CD4-positive, alpha-beta T cell treated with Interleukin-21 for 1 hour (primary cell): Measurements from ENCODE around the gene MCUB.
"Not testable (repeated sequence)": the region's sequence is repeated elsewhere in the genome, so short reads cannot be mapped to it uniquely, and the experiment has no call there.

Experiments used
- DNase-seq: peaks from one replicate; pipeline ENCODE4 v3.0.0-alpha.2; 2020

MCUB gene

GRCh38 chr4:109588176-109588575, 28.1 kb downstream of the MCUB start:
- peak; percentile 14 for DNase-seq

GRCh38 chr4:109589119-109589518, 29.1 kb downstream of the MCUB start:
- no peak for DNase-seq

- DNase-seq: no peak
Observed at GRCh38 chr4:109589605-109590004, 29.6 kb downstream of the MCUB start.

GRCh38 chr4:109590905-109591304, 30.9 kb downstream of the MCUB start:
- no peak for DNase-seq

- no peak for DNase-seq
Observed at GRCh38 chr4:109592367-109592766, 32.3 kb downstream of the MCUB start.

- not testable (repeated sequence) for DNase-seq
Observed at GRCh38 chr4:109595123-109595522, 35.1 kb downstream of the MCUB start.

- DNase-seq: not testable (repeated sequence)
Observed at GRCh38 chr4:109596420-109597085, 36.5 kb downstream of the MCUB start.

- DNase-seq: no peak
Observed at GRCh38 chr4:109599046-109599652, 39.1 kb downstream of the MCUB start.

GRCh38 chr4:109600431-109600830, 40.4 kb downstream of the MCUB start:
- no peak for DNase-seq

- DNase-seq: no peak
Observed at GRCh38 chr4:109601336-109601735, 41.3 kb downstream of the MCUB start.

GRCh38 chr4:109607976-109608375, 47.9 kb downstream of the MCUB start:
- DNase-seq: no peak

GRCh38 chr4:109608879-109609278, 48.8 kb downstream of the MCUB start:
- DNase-seq: no peak

GRCh38 chr4:109609431-109609830, 49.4 kb downstream of the MCUB start:
- DNase-seq: no peak

- DNase-seq: no peak
Observed at GRCh38 chr4:109610489-109610888, 50.4 kb downstream of the MCUB start.

GRCh38 chr4:109611045-109611646, 51.1 kb downstream of the MCUB start:
- no peak for DNase-seq

- DNase-seq: no peak
Observed at GRCh38 chr4:109614015-109614414, 54.0 kb downstream of the MCUB start.

GRCh38 chr4:109614466-109614865, 54.4 kb downstream of the MCUB start:
- no peak for DNase-seq

- no peak for DNase-seq
Observed at GRCh38 chr4:109615742-109616141, 55.7 kb downstream of the MCUB start.

GRCh38 chr4:109616243-109616642, 56.2 kb downstream of the MCUB start:
- no peak for DNase-seq

GRCh38 chr4:109622626-109623025, 62.6 kb downstream of the MCUB start:
- no peak for DNase-seq

- no peak for DNase-seq
Observed at GRCh38 chr4:109624536-109624935, 64.5 kb downstream of the MCUB start.

GRCh38 chr4:109627361-109627760, 67.3 kb downstream of the MCUB start:
- no peak for DNase-seq

GRCh38 chr4:109629775-109630174, 69.7 kb downstream of the MCUB start:
- DNase-seq: no peak

GRCh38 chr4:109631532-109632108, 71.6 kb downstream of the MCUB start:
- DNase-seq: no peak
